Stimulated activated CD4-positive, alpha-beta T cell treated with anti-CD3 and anti-CD28 coated beads, Interleukin-15, amount 100 ng/mL, for 24 hours (primary cell): Measurements from ENCODE around the gene NUP62.

ENCODE experiments used
- DNase-seq: peaks from one replicate; pipeline ENCODE4 v3.0.0-alpha.2; 2020

Gene NUP62

GRCh38 chr19:49951806-49952478, 22.6 kb upstream of the NUP62 start:
- DNase-seq, result no peak

- no peak for DNase-seq
These were observed 21.7 kb upstream of the NUP62 start for GRCh38 chr19:49950956-49951526.

- DNase-seq, result no peak
These were observed 21.3 kb upstream of the NUP62 start for GRCh38 chr19:49950590-49950948.

- DNase-seq, result no peak
These were observed 20.7 kb upstream of the NUP62 start for GRCh38 chr19:49949742-49950589.

GRCh38 chr19:49946415-49946814, 17.1 kb upstream of the NUP62 start:
- no peak for DNase-seq

- DNase-seq, result peak; percentile 32
These were observed 15.3 kb upstream of the NUP62 start for GRCh38 chr19:49944567-49944966.

GRCh38 chr19:49940482-49940791, 11.1 kb upstream of the NUP62 start:
- no peak for DNase-seq

GRCh38 chr19:49939721-49940481, 10.6 kb upstream of the NUP62 start:
- DNase-seq, result no peak

GRCh38 chr19:49938662-49939061, 9.4 kb upstream of the NUP62 start:
- no peak for DNase-seq

GRCh38 chr19:49937750-49938381, 8.6 kb upstream of the NUP62 start:
- DNase-seq, result peak; percentile 86

- no peak for DNase-seq
These were observed 7.2 kb upstream of the NUP62 start for GRCh38 chr19:49936549-49936948.

- DNase-seq, result no peak
These were observed 4.3 kb upstream of the NUP62 start for GRCh38 chr19:49933643-49934042.

GRCh38 chr19:49932731-49933131, 3.4 kb upstream of the NUP62 start:
- peak; percentile 51 for DNase-seq

- no peak for DNase-seq
These were observed 2.7 kb upstream of the NUP62 start for GRCh38 chr19:49932041-49932451.

GRCh38 chr19:49931293-49932040, 2.2 kb upstream of the NUP62 start:
- no peak for DNase-seq

GRCh38 chr19:49930483-49931011, 1.2 kb upstream of the NUP62 start:
- DNase-seq, result peak; percentile 38

GRCh38 chr19:49929611-49930482, 543 bp upstream of the NUP62 start:
- peak; percentile 94 for DNase-seq

- DNase-seq, result no peak
These were observed 1.6 kb downstream of the NUP62 start for GRCh38 chr19:49927526-49928264.

- no peak for DNase-seq
These were observed 2.8 kb downstream of the NUP62 start for GRCh38 chr19:49926515-49926914.

GRCh38 chr19:49925486-49925885, 3.8 kb downstream of the NUP62 start:
- DNase-seq, result no peak
